HEK293 (cell line): ENCODE results near the gene TMPRSS4.

Source experiments
- GFI1B ChIP-seq: fragments of 450-650 bp; formaldehyde crosslinking; IDR thresholded peaks from 2 replicates; pipeline ENCODE4 v1.5.1; 2016; ENCODE audit warnings: missing biosample characterization, missing genetic modification characterization
- ZIC2 ChIP-seq: fragments of 450-650 bp; formaldehyde crosslinking; IDR thresholded peaks from 2 replicates; pipeline ENCODE4 v1.5.1; 2016; ENCODE audit warnings: missing biosample characterization, missing genetic modification characterization
- ZNF114 ChIP-seq: fragments of 450-650 bp; formaldehyde crosslinking; IDR thresholded peaks from 2 replicates; pipeline ENCODE4 v1.5.0; 2017; ENCODE audit warnings: missing biosample characterization, missing genetic modification characterization
- ZNF274 ChIP-seq, 2 experiments: fragments of 200-500 bp in 1 of 2; fragments of 450-650 bp in 1 of 2; sonication (Bioruptor generic) in 1 of 2; formaldehyde crosslinking in 1 of 2; IDR thresholded peaks; 2 replicates each; pipeline versions ENCODE4 v1.5.1 to v1.6.1; 2014 to 2016; ENCODE audit warnings: borderline replicate concordance in 1 of 2, inconsistent platforms in 1 of 2, low read length in 1 of 2, missing biosample characterization in 1 of 2, missing genetic modification characterization in 1 of 2
- ZNF394 ChIP-seq: fragments of 450-650 bp; formaldehyde crosslinking; IDR thresholded peaks from 2 replicates; pipeline ENCODE4 v1.5.1; 2016; ENCODE audit warnings: missing biosample characterization, missing genetic modification characterization, mild to moderate bottlenecking, moderate library complexity, borderline replicate concordance
- ZNF76 ChIP-seq: fragments of 450-650 bp; formaldehyde crosslinking; IDR thresholded peaks from 2 replicates; pipeline ENCODE4; 2016; ENCODE audit warnings: low read depth, missing biosample characterization, missing genetic modification characterization, borderline replicate concordance
- ZXDB ChIP-seq: fragments of 450-650 bp; formaldehyde crosslinking; IDR thresholded peaks from 2 replicates; pipeline ENCODE4 v1.5.1; 2016; ENCODE audit warnings: missing biosample characterization, missing genetic modification characterization
- TF ChIP-seq, protein P1 (sequence below): fragments of 450-650 bp; formaldehyde crosslinking; IDR thresholded peaks from 2 replicates; pipeline ENCODE4 v1.5.1; 2016; ENCODE audit warnings: missing biosample characterization, missing genetic modification characterization
- TF ChIP-seq, protein P2 (sequence below): fragments of 450-650 bp; formaldehyde crosslinking; IDR thresholded peaks from 2 replicates; pipeline ENCODE4 v1.5.1; 2016; ENCODE audit warnings: missing biosample characterization, missing genetic modification characterization
- TF ChIP-seq, protein P3 (sequence below): fragments of 450-650 bp; formaldehyde crosslinking; IDR thresholded peaks from 2 replicates; pipeline ENCODE4 v1.5.1; 2016; ENCODE audit warnings: missing biosample characterization, missing genetic modification characterization

DNA sequence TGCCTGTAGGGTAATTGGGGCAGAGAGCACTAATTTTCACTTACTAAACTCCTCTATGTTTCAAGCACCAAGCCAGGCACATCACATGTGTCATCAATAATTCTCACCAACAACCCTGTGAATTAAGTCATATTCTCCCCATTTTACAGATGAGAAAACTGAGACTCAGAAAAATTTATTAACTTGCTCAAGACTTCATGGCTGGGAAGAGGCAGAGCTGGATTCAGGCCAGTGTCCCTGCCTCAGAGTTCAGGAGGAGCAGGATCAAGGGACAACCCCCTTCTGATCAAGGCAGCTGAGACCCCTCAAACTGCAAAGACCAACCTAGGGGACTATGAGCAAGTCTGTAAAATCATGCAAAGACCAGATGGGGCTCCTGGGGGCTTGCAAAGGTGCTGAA is 7.8 kb downstream of the TMPRSS4 start:
- TF ChIP-seq, protein P1, sequence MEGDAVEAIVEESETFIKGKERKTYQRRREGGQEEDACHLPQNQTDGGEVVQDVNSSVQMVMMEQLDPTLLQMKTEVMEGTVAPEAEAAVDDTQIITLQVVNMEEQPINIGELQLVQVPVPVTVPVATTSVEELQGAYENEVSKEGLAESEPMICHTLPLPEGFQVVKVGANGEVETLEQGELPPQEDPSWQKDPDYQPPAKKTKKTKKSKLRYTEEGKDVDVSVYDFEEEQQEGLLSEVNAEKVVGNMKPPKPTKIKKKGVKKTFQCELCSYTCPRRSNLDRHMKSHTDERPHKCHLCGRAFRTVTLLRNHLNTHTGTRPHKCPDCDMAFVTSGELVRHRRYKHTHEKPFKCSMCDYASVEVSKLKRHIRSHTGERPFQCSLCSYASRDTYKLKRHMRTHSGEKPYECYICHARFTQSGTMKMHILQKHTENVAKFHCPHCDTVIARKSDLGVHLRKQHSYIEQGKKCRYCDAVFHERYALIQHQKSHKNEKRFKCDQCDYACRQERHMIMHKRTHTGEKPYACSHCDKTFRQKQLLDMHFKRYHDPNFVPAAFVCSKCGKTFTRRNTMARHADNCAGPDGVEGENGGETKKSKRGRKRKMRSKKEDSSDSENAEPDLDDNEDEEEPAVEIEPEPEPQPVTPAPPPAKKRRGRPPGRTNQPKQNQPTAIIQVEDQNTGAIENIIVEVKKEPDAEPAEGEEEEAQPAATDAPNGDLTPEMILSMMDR (tag by site-specific recombination) = no peak
- TF ChIP-seq, protein P2, sequence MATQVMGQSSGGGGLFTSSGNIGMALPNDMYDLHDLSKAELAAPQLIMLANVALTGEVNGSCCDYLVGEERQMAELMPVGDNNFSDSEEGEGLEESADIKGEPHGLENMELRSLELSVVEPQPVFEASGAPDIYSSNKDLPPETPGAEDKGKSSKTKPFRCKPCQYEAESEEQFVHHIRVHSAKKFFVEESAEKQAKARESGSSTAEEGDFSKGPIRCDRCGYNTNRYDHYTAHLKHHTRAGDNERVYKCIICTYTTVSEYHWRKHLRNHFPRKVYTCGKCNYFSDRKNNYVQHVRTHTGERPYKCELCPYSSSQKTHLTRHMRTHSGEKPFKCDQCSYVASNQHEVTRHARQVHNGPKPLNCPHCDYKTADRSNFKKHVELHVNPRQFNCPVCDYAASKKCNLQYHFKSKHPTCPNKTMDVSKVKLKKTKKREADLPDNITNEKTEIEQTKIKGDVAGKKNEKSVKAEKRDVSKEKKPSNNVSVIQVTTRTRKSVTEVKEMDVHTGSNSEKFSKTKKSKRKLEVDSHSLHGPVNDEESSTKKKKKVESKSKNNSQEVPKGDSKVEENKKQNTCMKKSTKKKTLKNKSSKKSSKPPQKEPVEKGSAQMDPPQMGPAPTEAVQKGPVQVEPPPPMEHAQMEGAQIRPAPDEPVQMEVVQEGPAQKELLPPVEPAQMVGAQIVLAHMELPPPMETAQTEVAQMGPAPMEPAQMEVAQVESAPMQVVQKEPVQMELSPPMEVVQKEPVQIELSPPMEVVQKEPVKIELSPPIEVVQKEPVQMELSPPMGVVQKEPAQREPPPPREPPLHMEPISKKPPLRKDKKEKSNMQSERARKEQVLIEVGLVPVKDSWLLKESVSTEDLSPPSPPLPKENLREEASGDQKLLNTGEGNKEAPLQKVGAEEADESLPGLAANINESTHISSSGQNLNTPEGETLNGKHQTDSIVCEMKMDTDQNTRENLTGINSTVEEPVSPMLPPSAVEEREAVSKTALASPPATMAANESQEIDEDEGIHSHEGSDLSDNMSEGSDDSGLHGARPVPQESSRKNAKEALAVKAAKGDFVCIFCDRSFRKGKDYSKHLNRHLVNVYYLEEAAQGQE (tag by site-specific recombination) = no peak
- TF ChIP-seq ZIC2 (tag by site-specific recombination) (no peak), ZNF76 (tag by site-specific recombination) (no peak), GFI1B (no peak), ZXDB (no peak), ZNF394 (tag by site-specific recombination) (no peak), ZNF114 (tag by site-specific recombination) (no peak), ZNF274 (IDR thresholded peaks at IDR 0.05; ENCODE audit: low read length) (no peak), ZNF274 (tag by site-specific recombination; IDR thresholded peaks at IDR 0.05; ENCODE audit: borderline replicate concordance) (no peak)
- TF ChIP-seq, protein P3, sequence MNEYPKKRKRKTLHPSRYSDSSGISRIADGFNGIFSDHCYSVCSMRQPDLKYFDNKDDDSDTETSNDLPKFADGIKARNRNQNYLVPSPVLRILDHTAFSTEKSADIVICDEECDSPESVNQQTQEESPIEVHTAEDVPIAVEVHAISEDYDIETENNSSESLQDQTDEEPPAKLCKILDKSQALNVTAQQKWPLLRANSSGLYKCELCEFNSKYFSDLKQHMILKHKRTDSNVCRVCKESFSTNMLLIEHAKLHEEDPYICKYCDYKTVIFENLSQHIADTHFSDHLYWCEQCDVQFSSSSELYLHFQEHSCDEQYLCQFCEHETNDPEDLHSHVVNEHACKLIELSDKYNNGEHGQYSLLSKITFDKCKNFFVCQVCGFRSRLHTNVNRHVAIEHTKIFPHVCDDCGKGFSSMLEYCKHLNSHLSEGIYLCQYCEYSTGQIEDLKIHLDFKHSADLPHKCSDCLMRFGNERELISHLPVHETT (tag by site-specific recombination) = no peak
